ENCODE data around the gene RSPH10B2. TPM values are rescaled to one million over a fixed set of nuclear protein-coding genes. Genes with fewer than 3 reads are reported as not detected.

RSPH10B2 gene
- total RNA-seq, 1 experiment from 2014 or later: 0.33 TPM

DNA sequence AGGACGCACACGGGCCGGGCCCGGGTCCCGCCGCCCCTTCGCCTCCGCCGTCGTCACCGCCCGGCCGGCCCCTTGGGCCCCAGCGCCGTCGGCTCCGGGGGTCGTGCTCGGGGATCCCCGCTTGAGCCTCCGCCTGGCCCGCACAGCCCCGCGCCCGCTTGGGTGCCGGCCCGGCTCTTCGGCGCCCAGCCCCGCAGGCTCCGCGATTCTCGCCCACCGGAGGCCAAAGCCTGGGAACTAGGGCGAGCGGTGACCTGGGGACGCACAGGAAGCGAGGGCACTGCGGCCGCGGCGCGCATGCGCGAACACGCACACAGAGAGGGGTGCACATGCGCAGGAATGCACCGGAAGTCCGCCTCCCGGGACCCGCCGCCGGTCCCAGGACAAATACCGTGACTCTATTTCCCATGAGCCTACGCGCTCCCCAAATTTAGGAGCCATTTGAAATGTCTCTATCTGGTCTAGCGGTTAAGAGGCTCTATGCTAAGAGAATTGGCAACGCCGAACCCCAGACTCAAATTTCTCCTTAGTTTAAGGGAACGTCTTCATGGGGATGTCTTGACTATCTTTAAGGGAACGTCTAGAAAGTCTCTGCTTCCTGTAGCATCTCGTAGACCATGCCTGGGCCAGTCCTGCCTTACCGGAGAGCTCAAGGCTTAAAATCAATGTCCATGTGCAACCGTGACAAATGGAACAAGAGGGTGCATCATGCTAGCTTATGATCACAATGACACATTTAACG lies 47.1 kb upstream of the RSPH10B2 start, which contains the start of gene ZNF12:
Gene ZNF12 (minus strand): TSS at position 282 of the 742 bp plus-strand sequence. CDS start 1,774 bp downstream, outside the sequence.
- H3K23me2 ChIP-seq (ENCODE audit: insufficient read length, low read depth, low read length, poor library complexity, severe bottlenecking): peaks cover 8% of the 10 kb centered on the region
- H3K27ac ChIP-seq (ENCODE audit: insufficient read length, low read depth, low read length): no peak within 1 kb of the TSS
- peaks cover 8% of the 10 kb centered on the region for H3K79me1 ChIP-seq (ENCODE audit: insufficient read depth, low read depth, low read length, poor library complexity, severe bottlenecking)
- H3K9me3 Mint-ChIP-seq: peaks cover 18 to 58% of the 10 kb centered on the region in 2 experiments
- peaks cover 31% of the 10 kb centered on the region for H3K27me3 Mint-ChIP-seq (ENCODE audit: low read depth)
- no peak within 1 kb of the TSS for H4K5ac ChIP-seq (ENCODE audit: insufficient read length, low read depth, low read length)
- peak within 1 kb of the TSS; percentile 87 to 92 for H3K4me3 Mint-ChIP-seq
- H2BK5ac ChIP-seq (ENCODE audit: insufficient read length, low read length): no peak within 1 kb of the TSS
- no peak within 1 kb of the TSS for H4K8ac ChIP-seq (replicated peaks; ENCODE audit: insufficient read length, low read depth, low read length)
- H3K4me2 ChIP-seq (ENCODE audit: insufficient read depth, insufficient read length, low read length): peak within 1 kb of the TSS; percentile 93
- H2AK5ac ChIP-seq (ENCODE audit: insufficient read length, low read length): no peak within 1 kb of the TSS
- H3K27me3 ChIP-seq (ENCODE audit: insufficient read depth, low read length): no peaks in the 10 kb centered on the region
- peaks cover 24% of the 10 kb centered on the region; the same call in 1 of the 2 replicates for H3K79me2 ChIP-seq (ENCODE audit: insufficient read depth, low read length)
- H3K4me1 ChIP-seq (ENCODE audit: insufficient read depth, low read length): peaks cover 2% of the 10 kb centered on the region; the same call in 1 of the 2 replicates
- no peak within 1 kb of the TSS for H3K18ac ChIP-seq (ENCODE audit: insufficient read length, low read depth, low read length)
- peaks cover 24 to 33% (median 32%) of the 10 kb centered on the region in 3 experiments for H3K36me3 Mint-ChIP-seq (ENCODE audit: insufficient read depth in 1 of 3, low read depth in 3 of 3)
- H3K23ac ChIP-seq (ENCODE audit: insufficient read length, low read depth, low read length): no peak within 1 kb of the TSS
- no peak within 1 kb of the TSS for H3K56ac ChIP-seq (ENCODE audit: insufficient read length, low read depth, low read length)
- H2AFZ ChIP-seq (ENCODE audit: low read length): no peak within 1 kb of the TSS
- WGBS (ENCODE audit: extremely low coverage, insufficient read length, low lambda C conversion rate): no CpG with 5 or more reads among the region's 65 CpGs
- H3T11ph ChIP-seq (ENCODE audit: low read length): no peak within 1 kb of the TSS
- peaks cover 15 to 20% of the 10 kb centered on the region in 2 experiments for H3K4me1 Mint-ChIP-seq
- H3K9ac ChIP-seq (ENCODE audit: extremely low read depth, insufficient read length, low read length): peak within 1 kb of the TSS; percentile 41
- peak within 1 kb of the TSS in 2 of 3 experiments; percentile 61 to 94; a peak in 4 of 7 replicates for H3K27ac Mint-ChIP-seq
- peak within 1 kb of the TSS; percentile 60; the same call in 1 of the 2 replicates for H3K14ac ChIP-seq (ENCODE audit: insufficient read depth, low read length)
- TF ChIP-seq CTCF (conservative IDR thresholded peaks at IDR 0.05): no peak
- no peak within 1 kb of the TSS for H2BK12ac ChIP-seq (ENCODE audit: insufficient read length, low read depth, low read length)
- no peak within 1 kb of the TSS for H2BK15ac ChIP-seq (ENCODE audit: low read depth, low read length)
- H2BK20ac ChIP-seq (ENCODE audit: low read depth, low read length, poor library complexity, severe bottlenecking): no peak within 1 kb of the TSS
- no peaks in the 10 kb centered on the region for H3K9me3 ChIP-seq (ENCODE audit: control insufficient read depth, low read depth, low read length)
- DNase-seq: peak; percentile 97
- H4K91ac ChIP-seq (ENCODE audit: insufficient read length, low read depth, low read length): no peak within 1 kb of the TSS
- no peak within 1 kb of the TSS for H3K4ac ChIP-seq (ENCODE audit: low read depth, low read length)
- H4K20me1 ChIP-seq (ENCODE audit: control insufficient read depth, insufficient read depth, insufficient read length): no peaks in the 10 kb centered on the region
- H2BK120ac ChIP-seq (ENCODE audit: low read depth, low read length, poor library complexity, severe bottlenecking): no peak within 1 kb of the TSS

Measured in H9 (cell line).